GM12878 (cell line): ENCODE data around the gene MRC2. TPM values are rescaled to one million over a fixed set of nuclear protein-coding genes. Genes with fewer than 3 reads are reported as not detected.

Experiments used
- ATAC-seq: fragments of 200-7000 bp; cut with Tn5 transposase; 3 replicates; pipeline ENCODE4 v1.9.1; 2020; ENCODE audit warnings: mild to moderate bottlenecking, moderate library complexity
- BruUV-seq: library from RNA; stranded (reverse); fragments of 400-500 nt; replicated peaks from 2 replicates; lab custom pipeline; 2021; lab: Mats Ljungman, UMichigan
- CTCF ChIA-PET: fragments of 300-600 bp; sonication (Branson Sonifier 250); formaldehyde crosslinking; extraction: SDS; loops from one replicate; lab custom pipeline; 2021; ENCODE audit warnings: inconsistent platforms; lab: Yijun Ruan, JAX
- POLR2A ChIA-PET: fragments of 350-600 bp; formaldehyde crosslinking; extraction: SDS; loops from one replicate; lab custom pipeline; 2021; ENCODE audit warnings: inconsistent platforms; lab: Charles Lee
- RAD21 ChIA-PET: fragments of 300-600 bp; sonication (Branson Sonifier 250); formaldehyde crosslinking; loops from one replicate; lab custom pipeline; 2023; ENCODE audit warnings: antibody characterized with exemption; ENCODE audit not compliant: unreplicated experiment; lab: Charles Lee
- SMC1A ChIA-PET: fragments of 300-600 bp; sonication (Branson Sonifier 250); formaldehyde crosslinking; loops from one replicate; lab custom pipeline; 2023; ENCODE audit not compliant: unreplicated experiment, uncharacterized antibody; lab: Charles Lee
- DNase-seq: peaks from one replicate; pipeline ENCODE4 v3.0.0-alpha.2; 2011; ENCODE audit warnings: low read depth, low spot score
- FAIRE-seq: peaks from 3 replicates; lab custom pipeline; 2011; peaks lifted over from hg19 to GRCh38; lab: Jason Lieb, UNC
- H2AFZ ChIP-seq: 2 replicates; pipeline ENCODE4 v1.6.0; 2011; ENCODE audit warnings: low read depth, low read length, control low read depth; ENCODE audit not compliant: control insufficient read depth
- H3K27ac ChIP-seq: 2 replicates; pipeline ENCODE4 v1.5.1; 2011; ENCODE audit warnings: control low read depth; ENCODE audit not compliant: control insufficient read depth, insufficient read depth
- H3K27me3 ChIP-seq, 2 experiments: replicated peaks in 1 of 2; 2 replicates each; pipeline versions ENCODE4 v1.6.0 to v1.6.1; 2011; ENCODE audit warnings: low read length in 1 of 2; ENCODE audit not compliant: control insufficient read depth in 2 of 2, insufficient read depth in 2 of 2
- H3K36me3 ChIP-seq, 2 experiments: 2 replicates each; pipeline ENCODE4 v1.5.1; 2011; ENCODE audit warnings: low read length in 1 of 2; ENCODE audit not compliant: control insufficient read depth in 2 of 2, insufficient read depth in 2 of 2
- H3K4me1 ChIP-seq: 2 replicates; pipeline ENCODE4 v1.6.1; 2011; ENCODE audit warnings: mild to moderate bottlenecking, low read length, moderate library complexity, mixed read lengths; ENCODE audit not compliant: control insufficient read depth, insufficient read depth
- H3K4me2 ChIP-seq: 2 replicates; pipeline ENCODE4 v1.6.0; 2011; ENCODE audit warnings: control low read depth; ENCODE audit not compliant: control insufficient read depth, insufficient read depth
- H3K4me3 ChIP-seq: fragments of 200-600 bp; sonication (generic); 2 replicates; pipeline ENCODE4 v1.5.1; 2016
- H3K79me2 ChIP-seq: 2 replicates; pipeline ENCODE4 v1.6.0; 2011; ENCODE audit warnings: low read length; ENCODE audit not compliant: control insufficient read depth, insufficient read depth
- H3K9ac ChIP-seq: 2 replicates; pipeline ENCODE4 v1.8.0; 2011; ENCODE audit warnings: low read length, control low read depth, mixed read lengths; ENCODE audit not compliant: control insufficient read depth, insufficient read depth
- H3K9me3 ChIP-seq: replicated peaks from 3 replicates; pipeline ENCODE4 v1.5.1; 2011; ENCODE audit warnings: mild to moderate bottlenecking, low read length; ENCODE audit not compliant: control insufficient read depth, insufficient read depth
- H4K20me1 ChIP-seq: 2 replicates; pipeline ENCODE4 v1.6.0; 2011; ENCODE audit not compliant: control insufficient read depth, insufficient read depth
- ATF7 ChIP-seq: fragments of 450-650 bp; IDR thresholded peaks from 2 replicates; pipeline ENCODE4 v1.6.1; 2016; ENCODE audit warnings: low read depth, mild to moderate bottlenecking
- ETV6 ChIP-seq, 2 experiments: fragments of 450-650 bp in 1 of 2; IDR thresholded peaks in 1 of 2; conservative IDR thresholded peaks in 1 of 2; 2 replicates each; pipeline ENCODE4 v1.6.1; 2014; ENCODE audit warnings: antibody characterized with exemption in 1 of 2, borderline replicate concordance in 1 of 2, low read depth in 1 of 2, mild to moderate bottlenecking in 1 of 2, moderate library complexity in 1 of 2
- IRF3 ChIP-seq: fragments of 450-650 bp; IDR thresholded peaks from 2 replicates; pipeline ENCODE4 v1.6.1; 2014; ENCODE audit warnings: mild to moderate bottlenecking
- NR2C1 ChIP-seq: fragments of 450-650 bp; IDR thresholded peaks from 2 replicates; pipeline ENCODE4 v1.6.1; 2017; ENCODE audit warnings: antibody characterized with exemption, mild to moderate bottlenecking, moderate library complexity
- PAX5 ChIP-seq: IDR thresholded peaks from 2 replicates; pipeline ENCODE4 v1.6.1; 2011; ENCODE audit warnings: low read depth, low read length, borderline replicate concordance
- RAD51 ChIP-seq: fragments of 450-650 bp; IDR thresholded peaks from 2 replicates; pipeline ENCODE4 v1.6.1; 2016; ENCODE audit warnings: moderate library complexity, mild to moderate bottlenecking, inconsistent platforms
- SPI1 ChIP-seq: IDR thresholded peaks from 2 replicates; pipeline ENCODE4 v1.6.1; 2011; ENCODE audit warnings: low read depth, mild to moderate bottlenecking, low read length, moderate library complexity, borderline replicate concordance; ENCODE audit not compliant: insufficient read depth
- ZNF687 ChIP-seq: fragments of 450-650 bp; IDR thresholded peaks from 2 replicates; pipeline ENCODE4 v1.6.1; 2017; ENCODE audit warnings: mild to moderate bottlenecking, moderate library complexity
- WGBS: methylation state at CpG from one replicate; pipeline ENCODE4 v1.1.6; 2016; ENCODE audit warnings: low lambda C conversion rate; ENCODE audit not compliant: insufficient replicate concordance, insufficient coverage; ENCODE audit errors: missing lambda C conversion rate; 5-methylcytosine and 5-hydroxymethylcytosine counted together
- in situ Hi-C: fragments of 300-500 bp; cut with MboI; formaldehyde crosslinking; loops from 9 replicates; pipeline ENCODE4 v1.14.3; 2018; ENCODE audit warnings: mixed read lengths
- intact Hi-C: fragments of 100-400 bp; cut with micrococcal nuclease; formaldehyde crosslinking; loops from one replicate; pipeline ENCODE4 v1.14.2; 2022; ENCODE audit not compliant: unreplicated experiment
- polyA plus RNA-seq, 11 experiments: library from polyadenylated mRNA; depleted of rRNA in 4 of 11; unstranded in 6 of 11; stranded (reverse) in 5 of 11; fragments of >200 nt; fragmentation: Nextera tagmentation in 4 of 11; fragmentation: Illumina TruSeq in 1 of 11; extraction: Ambion mirVana in 4 of 11; extraction: Trizol in 1 of 11; gene quantifications; 1 replicate in 1 of 11; 2 replicates in 10 of 11; pipeline versions ENCODE4 v1.2.1 to v1.2.3, GENCODE V29; 2011 to 2016; ENCODE audit warnings: inconsistent platforms in 2 of 11, missing spikeins in 2 of 11, low read depth in 1 of 11
- total RNA-seq, 4 experiments: library from RNA; depleted of rRNA in 3 of 4; stranded (reverse); fragments of >200 nt in 3 of 4; fragmentation: Illumina TruSeq in 1 of 4; extraction: Trizol in 1 of 4; gene quantifications; 2 replicates each; pipeline versions ENCODE4 v1.2.1 to v1.2.3, GENCODE V29; 2013 to 2021
- TF ChIP-seq, protein P1 (sequence below): fragments of 450-650 bp; IDR thresholded peaks from 2 replicates; pipeline ENCODE4 v1.6.1; 2017; ENCODE audit warnings: antibody characterized with exemption, mild to moderate bottlenecking, moderate library complexity
- TF ChIP-seq, protein P2 (sequence below): fragments of 450-650 bp; IDR thresholded peaks from 2 replicates; pipeline ENCODE4 v1.6.1; 2018; ENCODE audit warnings: borderline replicate concordance, mild to moderate bottlenecking; ENCODE audit not compliant: partially characterized antibody

MRC2 gene
- total and polyA plus RNA-seq, 10 of the 15 experiments (the other 5 are each of a cell fraction or from before 2014, with no cell fraction given) = 0.04 to 0.96 (median 0.30) TPM; not detected in 1

GRCh38 chr17:62706598-62707424 is 79.3 kb downstream of the MRC2 start (continued):
- TF ChIP-seq ATF7 (no peak), SPI1 (no peak), RAD51 (no peak)
- TF ChIP-seq, protein P1, sequence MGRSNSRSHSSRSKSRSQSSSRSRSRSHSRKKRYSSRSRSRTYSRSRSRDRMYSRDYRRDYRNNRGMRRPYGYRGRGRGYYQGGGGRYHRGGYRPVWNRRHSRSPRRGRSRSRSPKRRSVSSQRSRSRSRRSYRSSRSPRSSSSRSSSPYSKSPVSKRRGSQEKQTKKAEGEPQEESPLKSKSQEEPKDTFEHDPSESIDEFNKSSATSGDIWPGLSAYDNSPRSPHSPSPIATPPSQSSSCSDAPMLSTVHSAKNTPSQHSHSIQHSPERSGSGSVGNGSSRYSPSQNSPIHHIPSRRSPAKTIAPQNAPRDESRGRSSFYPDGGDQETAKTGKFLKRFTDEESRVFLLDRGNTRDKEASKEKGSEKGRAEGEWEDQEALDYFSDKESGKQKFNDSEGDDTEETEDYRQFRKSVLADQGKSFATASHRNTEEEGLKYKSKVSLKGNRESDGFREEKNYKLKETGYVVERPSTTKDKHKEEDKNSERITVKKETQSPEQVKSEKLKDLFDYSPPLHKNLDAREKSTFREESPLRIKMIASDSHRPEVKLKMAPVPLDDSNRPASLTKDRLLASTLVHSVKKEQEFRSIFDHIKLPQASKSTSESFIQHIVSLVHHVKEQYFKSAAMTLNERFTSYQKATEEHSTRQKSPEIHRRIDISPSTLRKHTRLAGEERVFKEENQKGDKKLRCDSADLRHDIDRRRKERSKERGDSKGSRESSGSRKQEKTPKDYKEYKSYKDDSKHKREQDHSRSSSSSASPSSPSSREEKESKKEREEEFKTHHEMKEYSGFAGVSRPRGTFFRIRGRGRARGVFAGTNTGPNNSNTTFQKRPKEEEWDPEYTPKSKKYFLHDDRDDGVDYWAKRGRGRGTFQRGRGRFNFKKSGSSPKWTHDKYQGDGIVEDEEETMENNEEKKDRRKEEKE = no peak

GRCh38 chr17:62707425-62707739 is 79.9 kb downstream of the MRC2 start:
- in situ Hi-C loops (no loop called here), intact Hi-C loops (no loop called here)
- no peaks in the 10 kb centered on the region for H4K20me1 ChIP-seq
- H3K79me2 ChIP-seq = no peaks in the 10 kb centered on the region
- FAIRE-seq = no peak
- peaks cover 7% of the 10 kb centered on the region; the same call in 2 of the 3 replicates for H3K9me3 ChIP-seq
- no peaks in the 10 kb centered on the region for H3K36me3 ChIP-seq
- H3K4me2 ChIP-seq = no peak overlapping the region
- ATAC-seq = no peak
- no peak overlapping the region for H3K4me3 ChIP-seq
- peaks cover 2 to 8% of the 10 kb centered on the region in 2 experiments; a peak in 2 of 4 replicates for H3K27me3 ChIP-seq
- H3K9ac ChIP-seq = no peak overlapping the region
- H3K4me1 ChIP-seq = no peaks in the 10 kb centered on the region
- H2AFZ ChIP-seq = no peak overlapping the region
- ChIA-PET SMC1A (no interaction called here), RAD21 (no interaction called here), POLR2A (no interaction called here), CTCF (no interaction called here)
- H3K27ac ChIP-seq = no peak overlapping the region
- BruUV-seq = no TSS peak
- no peak for DNase-seq
- WGBS = 62% methylated on average over 9 of the region's 9 CpGs
- TF ChIP-seq ETV6 (conservative IDR thresholded peaks at IDR 0.05 in 1 of 2, IDR thresholded peaks at IDR 0.05 in 1 of 2; ENCODE audit: borderline replicate concordance in 1 of 2, low read depth in 1 of 2) (no peak), ZNF687 (no peak), NR2C1 (no peak), PAX5 (no peak), IRF3 (no peak)
- TF ChIP-seq, protein P2, sequence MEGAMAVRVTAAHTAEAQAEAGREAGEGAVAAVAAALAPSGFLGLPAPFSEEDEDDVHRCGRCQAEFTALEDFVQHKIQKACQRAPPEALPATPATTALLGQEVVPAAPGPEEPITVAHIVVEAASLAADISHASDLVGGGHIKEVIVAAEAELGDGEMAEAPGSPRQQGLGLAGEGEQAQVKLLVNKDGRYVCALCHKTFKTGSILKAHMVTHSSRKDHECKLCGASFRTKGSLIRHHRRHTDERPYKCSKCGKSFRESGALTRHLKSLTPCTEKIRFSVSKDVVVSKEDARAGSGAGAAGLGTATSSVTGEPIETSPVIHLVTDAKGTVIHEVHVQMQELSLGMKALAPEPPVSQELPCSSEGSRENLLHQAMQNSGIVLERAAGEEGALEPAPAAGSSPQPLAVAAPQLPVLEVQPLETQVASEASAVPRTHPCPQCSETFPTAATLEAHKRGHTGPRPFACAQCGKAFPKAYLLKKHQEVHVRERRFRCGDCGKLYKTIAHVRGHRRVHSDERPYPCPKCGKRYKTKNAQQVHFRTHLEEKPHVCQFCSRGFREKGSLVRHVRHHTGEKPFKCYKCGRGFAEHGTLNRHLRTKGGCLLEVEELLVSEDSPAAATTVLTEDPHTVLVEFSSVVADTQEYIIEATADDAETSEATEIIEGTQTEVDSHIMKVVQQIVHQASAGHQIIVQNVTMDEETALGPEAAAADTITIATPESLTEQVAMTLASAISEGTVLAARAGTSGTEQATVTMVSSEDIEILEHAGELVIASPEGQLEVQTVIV = no peak
